H9 (cell line): ENCODE results near the gene CRBN. TPM values are rescaled to one million over a fixed set of nuclear protein-coding genes. Genes with fewer than 3 reads are reported as not detected.

Experiments
- DNase-seq: peaks from one replicate; pipeline ENCODE4 v3.0.0-alpha.2; 2017
- H2AFZ ChIP-seq: one replicate; pipeline ENCODE4 v1.6.1; 2013; ENCODE audit warnings: mild to moderate bottlenecking, low read length, control low read depth, moderate library complexity
- H2AK5ac ChIP-seq: 2 replicates; pipeline ENCODE4 v1.6.1; 2013; ENCODE audit warnings: low read length, control low read depth, mixed read lengths; ENCODE audit not compliant: insufficient read length
- H2BK120ac ChIP-seq: one replicate; pipeline ENCODE4 v1.6.1; 2013; ENCODE audit warnings: low read depth, mild to moderate bottlenecking, low read length, control low read depth, inconsistent platforms; ENCODE audit not compliant: poor library complexity, severe bottlenecking
- H2BK12ac ChIP-seq: 2 replicates; pipeline ENCODE4 v1.6.1; 2013; ENCODE audit warnings: low read length, control low read depth, mixed read lengths, low read depth; ENCODE audit not compliant: insufficient read length
- H2BK15ac ChIP-seq: 2 replicates; pipeline ENCODE4 v1.6.1; 2013; ENCODE audit warnings: low read depth, low read length, control low read depth
- H2BK20ac ChIP-seq: one replicate; pipeline ENCODE4 v1.6.1; 2013; ENCODE audit warnings: low read depth, mild to moderate bottlenecking, low read length, control low read depth, inconsistent platforms; ENCODE audit not compliant: poor library complexity, severe bottlenecking
- H2BK5ac ChIP-seq: 2 replicates; pipeline ENCODE4 v1.6.1; 2013; ENCODE audit warnings: low read length, control low read depth, mixed read lengths; ENCODE audit not compliant: insufficient read length
- H3K14ac ChIP-seq: 2 replicates; pipeline ENCODE4 v1.6.1; 2013; ENCODE audit warnings: low read length, control low read depth; ENCODE audit not compliant: insufficient read depth
- H3K18ac ChIP-seq: 2 replicates; pipeline ENCODE4 v1.6.1; 2013; ENCODE audit warnings: low read depth, mild to moderate bottlenecking, mixed read lengths, low read length, control low read depth; ENCODE audit not compliant: insufficient read length
- H3K23ac ChIP-seq: 2 replicates; pipeline ENCODE4 v1.6.1; 2013; ENCODE audit warnings: low read length, control low read depth, mixed read lengths, low read depth; ENCODE audit not compliant: insufficient read length
- H3K23me2 ChIP-seq: 2 replicates; pipeline ENCODE4 v1.6.1; 2013; ENCODE audit warnings: low read depth, mild to moderate bottlenecking, mixed read lengths, low read length, control low read depth; ENCODE audit not compliant: insufficient read length, poor library complexity, severe bottlenecking
- H3K27ac ChIP-seq: 2 replicates; pipeline ENCODE4 v1.5.1; 2013; ENCODE audit warnings: low read length, control low read depth, mixed read lengths, low read depth; ENCODE audit not compliant: insufficient read length
- H3K27me3 ChIP-seq: 2 replicates; pipeline ENCODE4 v1.6.1; 2013; ENCODE audit warnings: low read length, control low read depth, inconsistent platforms; ENCODE audit not compliant: insufficient read depth
- H3K4ac ChIP-seq: 2 replicates; pipeline ENCODE4 v1.6.1; 2013; ENCODE audit warnings: low read depth, mild to moderate bottlenecking, control low read depth, inconsistent platforms, low read length, moderate library complexity
- H3K4me1 ChIP-seq: 2 replicates; pipeline ENCODE4 v1.6.1; 2013; ENCODE audit warnings: low read length, control low read depth, inconsistent platforms; ENCODE audit not compliant: insufficient read depth
- H3K4me2 ChIP-seq: 2 replicates; pipeline ENCODE4 v1.6.1; 2013; ENCODE audit warnings: low read length, control low read depth, mixed read lengths; ENCODE audit not compliant: insufficient read length, insufficient read depth
- H3K56ac ChIP-seq: 2 replicates; pipeline ENCODE4 v1.6.1; 2013; ENCODE audit warnings: low read depth, mild to moderate bottlenecking, mixed read lengths, low read length, control low read depth; ENCODE audit not compliant: insufficient read length
- H3K79me1 ChIP-seq: 2 replicates; pipeline ENCODE4 v1.6.1; 2013; ENCODE audit warnings: low read depth, mild to moderate bottlenecking, moderate library complexity, low read length, control low read depth, inconsistent platforms; ENCODE audit not compliant: insufficient read depth, poor library complexity, severe bottlenecking
- H3K79me2 ChIP-seq: 2 replicates; pipeline ENCODE4 v1.6.1; 2013; ENCODE audit warnings: low read length, control low read depth, inconsistent platforms; ENCODE audit not compliant: insufficient read depth
- H3K9ac ChIP-seq: 2 replicates; pipeline ENCODE4 v1.6.1; 2013; ENCODE audit warnings: low read length, control low read depth, mixed read lengths; ENCODE audit not compliant: insufficient read length; ENCODE audit errors: extremely low read depth
- H3K9me3 ChIP-seq: one replicate; pipeline ENCODE4 v1.6.1; 2013; ENCODE audit warnings: low read depth, low read length, inconsistent platforms; ENCODE audit not compliant: control insufficient read depth
- H3T11ph ChIP-seq: one replicate; pipeline ENCODE4 v1.6.1; 2013; ENCODE audit warnings: mild to moderate bottlenecking, low read length, control low read depth, inconsistent platforms
- H4K20me1 ChIP-seq: one replicate; pipeline ENCODE4 v1.6.1; 2013; ENCODE audit not compliant: control insufficient read depth, insufficient read length, insufficient read depth
- H4K5ac ChIP-seq: 2 replicates; pipeline ENCODE4 v1.6.1; 2013; ENCODE audit warnings: low read depth, mild to moderate bottlenecking, mixed read lengths, low read length, control low read depth; ENCODE audit not compliant: insufficient read length
- H4K8ac ChIP-seq: replicated peaks from 2 replicates; pipeline ENCODE4 v1.6.1; 2013; ENCODE audit warnings: low read length, control low read depth, mixed read lengths, low read depth; ENCODE audit not compliant: insufficient read length
- H4K91ac ChIP-seq: 2 replicates; pipeline ENCODE4 v1.6.1; 2013; ENCODE audit warnings: low read depth, mild to moderate bottlenecking, moderate library complexity, mixed read lengths, low read length, control low read depth; ENCODE audit not compliant: insufficient read length
- H3K27ac Mint-ChIP-seq, 3 experiments: 2 replicates in 2 of 3; 3 replicates in 1 of 3; pipeline ENCODE4 v1.8.0; 2020 to 2021; ENCODE audit warnings: mixed read lengths in 3 of 3, mild to moderate bottlenecking in 1 of 3, moderate library complexity in 1 of 3
- H3K27me3 Mint-ChIP-seq: 2 replicates; pipeline ENCODE4 v1.8.0; 2021; ENCODE audit warnings: low read depth, mild to moderate bottlenecking, moderate library complexity, mixed read lengths
- H3K36me3 Mint-ChIP-seq, 3 experiments: 2 replicates in 2 of 3; 3 replicates in 1 of 3; pipeline ENCODE4 v1.8.0; 2020 to 2021; ENCODE audit warnings: low read depth in 3 of 3, mixed read lengths in 3 of 3; ENCODE audit not compliant: insufficient read depth in 1 of 3
- H3K4me1 Mint-ChIP-seq, 2 experiments: 2 replicates each; pipeline ENCODE4 v1.8.0; 2020; ENCODE audit warnings: mixed read lengths in 2 of 2
- H3K4me3 Mint-ChIP-seq, 2 experiments: 2 replicates in 1 of 2; 3 replicates in 1 of 2; pipeline ENCODE4 v1.8.0; 2020 to 2021; ENCODE audit warnings: mild to moderate bottlenecking in 2 of 2, mixed read lengths in 2 of 2, moderate library complexity in 1 of 2
- H3K9me3 Mint-ChIP-seq, 2 experiments: 2 replicates in 1 of 2; 3 replicates in 1 of 2; pipeline ENCODE4 v1.8.0; 2020; ENCODE audit warnings: mild to moderate bottlenecking in 2 of 2, mixed read lengths in 2 of 2, moderate library complexity in 1 of 2
- WGBS: extraction: QIAGEN DNeasy Blood & Tissue Kit; methylation state at CpG from one replicate; pipeline ENCODE4 v1.1.7; 2013; ENCODE audit warnings: missing lambda C conversion rate, low lambda C conversion rate, mixed read lengths; ENCODE audit not compliant: insufficient read length; ENCODE audit errors: extremely low coverage; 5-methylcytosine and 5-hydroxymethylcytosine counted together
- total RNA-seq: library from RNA; stranded (reverse); gene quantifications from 2 replicates; pipeline ENCODE4 v1.2.1, GENCODE V29; 2021
- TF ChIP-seq, protein P1 (sequence below): fragments of 200-600 bp; sonication (generic); conservative IDR thresholded peaks from 3 replicates; pipeline ENCODE4 v1.8.0; 2021; ENCODE audit warnings: antibody characterized with exemption, mild to moderate bottlenecking

Gene CRBN
- total RNA-seq, 1 experiment from 2014 or later = 40.2 TPM

- H3K4me3 Mint-ChIP-seq = no peak overlapping the region
- Histone ChIP-seq H2AFZ (no peak overlapping the region), H2AK5ac (no peak overlapping the region), H3K56ac (no peak overlapping the region), H3K4me1 (no peaks in the 10 kb centered on the region), H2BK5ac (no peak overlapping the region), H2BK120ac (no peak overlapping the region), H3K27ac (no peak overlapping the region), H3K4me2 (no peak overlapping the region), H3K9me3 (no peaks in the 10 kb centered on the region), H2BK15ac (no peak overlapping the region), H3K79me2 (no peaks in the 10 kb centered on the region), H4K8ac (no peak overlapping the region), H3K14ac (no peak overlapping the region), H2BK12ac (no peak overlapping the region), H3K18ac (no peak overlapping the region), H3K23me2 (no peaks in the 10 kb centered on the region), H3K79me1 (no peaks in the 10 kb centered on the region), H3K23ac (no peak overlapping the region), H3K9ac (no peak overlapping the region), H4K5ac (no peak overlapping the region), H3K4ac (no peak overlapping the region), H2BK20ac (no peak overlapping the region), H3T11ph (no peak overlapping the region), H4K20me1 (no peaks in the 10 kb centered on the region), H3K27me3 (no peaks in the 10 kb centered on the region), H4K91ac (no peak overlapping the region)
- no peaks in the 10 kb centered on the region for H3K36me3 Mint-ChIP-seq
- H3K27ac Mint-ChIP-seq = no peak overlapping the region
- TF ChIP-seq, protein P1, sequence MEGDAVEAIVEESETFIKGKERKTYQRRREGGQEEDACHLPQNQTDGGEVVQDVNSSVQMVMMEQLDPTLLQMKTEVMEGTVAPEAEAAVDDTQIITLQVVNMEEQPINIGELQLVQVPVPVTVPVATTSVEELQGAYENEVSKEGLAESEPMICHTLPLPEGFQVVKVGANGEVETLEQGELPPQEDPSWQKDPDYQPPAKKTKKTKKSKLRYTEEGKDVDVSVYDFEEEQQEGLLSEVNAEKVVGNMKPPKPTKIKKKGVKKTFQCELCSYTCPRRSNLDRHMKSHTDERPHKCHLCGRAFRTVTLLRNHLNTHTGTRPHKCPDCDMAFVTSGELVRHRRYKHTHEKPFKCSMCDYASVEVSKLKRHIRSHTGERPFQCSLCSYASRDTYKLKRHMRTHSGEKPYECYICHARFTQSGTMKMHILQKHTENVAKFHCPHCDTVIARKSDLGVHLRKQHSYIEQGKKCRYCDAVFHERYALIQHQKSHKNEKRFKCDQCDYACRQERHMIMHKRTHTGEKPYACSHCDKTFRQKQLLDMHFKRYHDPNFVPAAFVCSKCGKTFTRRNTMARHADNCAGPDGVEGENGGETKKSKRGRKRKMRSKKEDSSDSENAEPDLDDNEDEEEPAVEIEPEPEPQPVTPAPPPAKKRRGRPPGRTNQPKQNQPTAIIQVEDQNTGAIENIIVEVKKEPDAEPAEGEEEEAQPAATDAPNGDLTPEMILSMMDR = peak; percentile 91
- DNase-seq = peak; percentile 50
- H3K9me3 Mint-ChIP-seq = no peaks in the 10 kb centered on the region; a peak in 1 of 5 replicates
- WGBS = no CpG with 5 or more reads among the region's 7 CpGs
- peaks cover 0 to 6% of the 10 kb centered on the region in 2 experiments; a peak in 2 of 4 replicates for H3K4me1 Mint-ChIP-seq
- H3K27me3 Mint-ChIP-seq = peaks cover 2% of the 10 kb centered on the region
These were observed 21.2 kb upstream of the CRBN start for GRCh38 chr3:3200632-3201212.
